Measurements from ENCODE around the gene CD59.
"Not testable (repeated sequence)": the region's sequence is repeated elsewhere in the genome, so short reads cannot be mapped to it uniquely, and the experiment has no call there.

Gene CD59

GRCh38 chr11:33734441-33735270 lies 1.6 kb downstream of the CD59 start:
- H3K4me3 ChIP-seq (ENCODE audit: low read depth, low read length), result peak overlapping the region; percentile 94
- no peak for TF ChIP-seq CTCF (IDR thresholded peaks at IDR 0.05; ENCODE audit: insufficient read depth, low read depth, low read length, missing control alignments)
- DNase-seq (ENCODE audit: low read depth), result no peak

GRCh38 chr11:33733980-33734379 lies 2.2 kb downstream of the CD59 start:
- TF ChIP-seq CTCF (IDR thresholded peaks at IDR 0.05; ENCODE audit: insufficient read depth, low read depth, low read length, missing control alignments), result no peak
- no peak for DNase-seq (ENCODE audit: low read depth)
- H3K4me3 ChIP-seq (ENCODE audit: low read depth, low read length), result no peak overlapping the region

GRCh38 chr11:33731723-33732531 lies 4.3 kb downstream of the CD59 start:
- peak; percentile 42 for DNase-seq (ENCODE audit: low read depth)

GRCh38 chr11:33730716-33731115 lies 5.5 kb downstream of the CD59 start:
- DNase-seq (ENCODE audit: low read depth), result no peak
- no peak for TF ChIP-seq CTCF (IDR thresholded peaks at IDR 0.05; ENCODE audit: insufficient read depth, low read depth, low read length, missing control alignments)
- no peak overlapping the region for H3K4me3 ChIP-seq (ENCODE audit: low read depth, low read length)

More at GRCh38 chr11:33731723-33732531, 4.3 kb downstream of the CD59 start:
- TF ChIP-seq CTCF (IDR thresholded peaks at IDR 0.05; ENCODE audit: insufficient read depth, low read depth, low read length, missing control alignments), result no peak
- H3K4me3 ChIP-seq (ENCODE audit: low read depth, low read length), result no peak overlapping the region

- H3K4me3 ChIP-seq (ENCODE audit: low read depth, low read length); DNase-seq (ENCODE audit: low read depth): not testable (repeated sequence)
These were observed 7.1 kb downstream of the CD59 start for GRCh38 chr11:33729072-33729664.

GRCh38 chr11:33727539-33727938 lies 8.7 kb downstream of the CD59 start:
- DNase-seq (ENCODE audit: low read depth), result not testable (repeated sequence)

GRCh38 chr11:33725496-33725895 lies 10.7 kb downstream of the CD59 start:
- no peak for DNase-seq (ENCODE audit: low read depth)
- TF ChIP-seq CTCF (IDR thresholded peaks at IDR 0.05; ENCODE audit: insufficient read depth, low read depth, low read length, missing control alignments), result no peak
- no peak overlapping the region for H3K4me3 ChIP-seq (ENCODE audit: low read depth, low read length)

More at GRCh38 chr11:33727539-33727938, 8.7 kb downstream of the CD59 start:
- H3K4me3 ChIP-seq (ENCODE audit: low read depth, low read length), result not testable (repeated sequence)

Measured in GM12865 (cell line).